Vagina (tissue), 2 donors: ENCODE measurements around the gene FOXR1. TPM values are rescaled to one million over a fixed set of nuclear protein-coding genes. Genes with fewer than 3 reads are reported as not detected.
A peak's percentile ranks its signal among the peaks of the same experiment; 100 is the strongest.

Experiments used
- DNase-seq, 2 donors: peaks; one replicate each; pipeline ENCODE4 v3.0.0-alpha.2; 2017; ENCODE audit errors: extremely low spot score in 2 of 2
- H3K27ac ChIP-seq: fragments of 200-600 bp; sonication (generic); one replicate; pipeline ENCODE4 v1.5.1; 2019
- H3K27me3 ChIP-seq: fragments of 200-600 bp; sonication (generic); one replicate; pipeline ENCODE4 v1.5.1; 2019
- H3K36me3 ChIP-seq, 2 donors: fragments of 200-600 bp; sonication (generic); one replicate each; pipeline ENCODE4 v1.5.1; 2017 to 2019
- H3K4me1 ChIP-seq: fragments of 200-600 bp; sonication (generic); one replicate; pipeline ENCODE4 v1.5.1; 2019
- H3K4me3 ChIP-seq, 2 donors: fragments of 200-600 bp; sonication (generic); 1 replicate in 1 of 2; 2 replicates in 1 of 2; pipeline ENCODE4 v1.5.1; 2016 to 2019
- H3K9me3 ChIP-seq: fragments of 200-600 bp; sonication (generic); one replicate; pipeline ENCODE4 v1.5.1; 2019
- POLR2A ChIP-seq, 2 donors: fragments of 450-650 bp; IDR thresholded peaks; one replicate each; pipeline ENCODE4 v1.6.1; 2017; ENCODE audit warnings: antibody characterized with exemption in 2 of 2, mild to moderate bottlenecking in 2 of 2, moderate library complexity in 2 of 2
- POLR2AphosphoS5 ChIP-seq, 2 donors: sonication (generic); formaldehyde crosslinking; IDR thresholded peaks; one replicate each; pipeline ENCODE4 v1.9.0; 2017; ENCODE audit warnings: antibody characterized with exemption in 2 of 2, mild to moderate bottlenecking in 2 of 2, low read depth in 1 of 2; ENCODE audit not compliant: insufficient read depth in 1 of 2
- intact Hi-C: fragments of 100-400 bp; cut with DNase I; formaldehyde crosslinking; loops from one replicate; pipeline ENCODE4 v1.15.1; 2023
- total RNA-seq: library from RNA; depleted of rRNA; stranded (reverse); fragments of >200 nt; gene quantifications from one replicate; pipeline ENCODE4 v1.2.3, GENCODE V29; 2016
- TF ChIP-seq, protein P1 (sequence below), 3 experiments: fragments of 450-650 bp in 2 of 3; fragments of 200-600 bp in 1 of 3; sonication (generic) in 1 of 3; IDR thresholded peaks; one replicate each; pipeline ENCODE4 v1.5.1; 2017 to 2019; ENCODE audit warnings: antibody characterized with exemption in 3 of 3, mild to moderate bottlenecking in 2 of 3, moderate library complexity in 2 of 3

Gene FOXR1
- total RNA-seq, 1 donor from 2014 or later, result not detected

DNA sequence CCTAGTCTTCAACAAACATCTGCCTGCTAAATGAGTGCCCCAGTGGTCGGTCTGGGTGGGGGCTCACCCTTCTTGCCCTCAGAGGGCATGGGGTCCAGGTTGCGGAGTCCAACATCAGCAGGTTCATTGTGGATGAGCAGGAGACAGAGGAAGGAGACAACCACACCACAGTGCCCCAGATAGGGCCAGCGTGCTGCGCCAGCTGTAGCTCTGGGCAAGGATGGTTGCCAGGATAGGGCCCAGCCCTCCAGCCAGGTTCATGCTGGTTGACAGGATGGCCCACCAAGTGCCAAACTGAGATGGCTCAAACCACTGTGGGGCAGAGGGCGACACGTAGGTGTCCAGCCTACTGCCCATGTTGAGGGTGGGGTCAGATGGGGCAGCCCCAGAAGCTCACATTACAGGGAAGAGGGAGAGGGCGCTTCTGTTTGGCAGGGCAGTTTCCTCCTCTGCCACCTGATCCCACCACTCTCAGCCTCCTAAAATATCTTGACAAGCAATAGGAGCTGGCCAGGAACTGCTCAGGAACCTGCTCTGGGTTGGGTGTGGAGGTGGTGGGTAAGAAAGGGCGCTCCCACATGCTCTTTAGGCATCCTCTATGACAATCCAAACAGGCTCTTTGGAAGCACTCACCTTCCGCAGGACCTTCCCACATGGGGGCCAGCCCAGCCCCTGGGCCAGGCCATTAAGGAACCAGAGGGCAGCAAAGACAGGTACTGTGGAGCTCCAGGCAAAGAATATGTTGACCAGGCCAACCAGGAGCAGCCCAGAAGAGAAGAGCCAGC lies 56.2 kb downstream of the FOXR1 start:
- H3K9me3 ChIP-seq, result no peaks in the 10 kb centered on the region
- peaks cover 0 to 36% of the 10 kb centered on the region in 2 donors for H3K36me3 ChIP-seq
- no peak overlapping the region for H3K27ac ChIP-seq
- H3K4me1 ChIP-seq, result peaks cover 25% of the 10 kb centered on the region
- no peaks in the 10 kb centered on the region for H3K27me3 ChIP-seq
- TF ChIP-seq POLR2A (IDR thresholded peaks at IDR 0.05) (no peak), POLR2AphosphoS5 (IDR thresholded peaks at IDR 0.05; ENCODE audit: insufficient read depth in 1 of 2, low read depth in 1 of 2) (no peak)
- TF ChIP-seq, protein P1, sequence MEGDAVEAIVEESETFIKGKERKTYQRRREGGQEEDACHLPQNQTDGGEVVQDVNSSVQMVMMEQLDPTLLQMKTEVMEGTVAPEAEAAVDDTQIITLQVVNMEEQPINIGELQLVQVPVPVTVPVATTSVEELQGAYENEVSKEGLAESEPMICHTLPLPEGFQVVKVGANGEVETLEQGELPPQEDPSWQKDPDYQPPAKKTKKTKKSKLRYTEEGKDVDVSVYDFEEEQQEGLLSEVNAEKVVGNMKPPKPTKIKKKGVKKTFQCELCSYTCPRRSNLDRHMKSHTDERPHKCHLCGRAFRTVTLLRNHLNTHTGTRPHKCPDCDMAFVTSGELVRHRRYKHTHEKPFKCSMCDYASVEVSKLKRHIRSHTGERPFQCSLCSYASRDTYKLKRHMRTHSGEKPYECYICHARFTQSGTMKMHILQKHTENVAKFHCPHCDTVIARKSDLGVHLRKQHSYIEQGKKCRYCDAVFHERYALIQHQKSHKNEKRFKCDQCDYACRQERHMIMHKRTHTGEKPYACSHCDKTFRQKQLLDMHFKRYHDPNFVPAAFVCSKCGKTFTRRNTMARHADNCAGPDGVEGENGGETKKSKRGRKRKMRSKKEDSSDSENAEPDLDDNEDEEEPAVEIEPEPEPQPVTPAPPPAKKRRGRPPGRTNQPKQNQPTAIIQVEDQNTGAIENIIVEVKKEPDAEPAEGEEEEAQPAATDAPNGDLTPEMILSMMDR (IDR thresholded peaks at IDR 0.05), result no peak
- intact Hi-C loops, result no loop called here
- H3K4me3 ChIP-seq, result no peak overlapping the region
- DNase-seq, result no peak

DNA sequence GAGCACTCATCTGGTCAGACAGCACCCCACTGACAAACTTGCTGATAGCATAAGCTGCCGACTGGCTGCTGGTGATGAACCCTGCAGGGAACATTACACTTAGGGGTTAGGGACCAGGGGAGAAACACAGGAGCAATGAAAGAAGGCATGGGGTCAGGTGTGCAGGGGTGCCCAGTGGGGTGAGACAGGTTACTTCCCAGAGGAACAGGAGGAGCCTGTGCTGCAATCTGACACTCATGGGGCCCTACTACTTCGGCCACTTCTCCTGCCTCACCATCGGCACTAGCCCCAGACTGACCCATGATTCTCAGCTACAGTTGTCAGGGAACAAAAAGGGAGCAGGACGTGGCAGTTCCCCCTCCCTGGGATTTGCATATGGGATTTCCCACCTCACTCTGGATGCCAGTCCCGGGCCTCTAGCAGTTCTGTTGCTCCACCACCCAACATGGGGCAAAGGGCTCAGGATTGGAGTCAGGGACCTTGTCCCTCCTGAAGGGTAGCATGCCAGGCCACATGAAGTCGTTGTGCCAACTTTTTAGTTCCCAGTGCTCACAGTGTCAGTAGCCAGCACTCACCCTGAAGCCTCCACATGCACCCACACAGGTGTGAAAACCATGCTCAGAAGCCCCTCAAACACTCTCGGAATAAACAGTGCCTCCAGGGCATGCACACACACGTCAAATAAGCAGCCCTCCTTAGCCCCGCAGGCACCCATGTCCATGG lies 56.9 kb downstream of the FOXR1 start:
- no peak overlapping the region for H3K4me3 ChIP-seq
- H3K36me3 ChIP-seq, result peaks cover 0 to 29% of the 10 kb centered on the region in 2 donors
- H3K9me3 ChIP-seq, result no peaks in the 10 kb centered on the region
- intact Hi-C loops, result no loop called here
- TF ChIP-seq POLR2AphosphoS5 (IDR thresholded peaks at IDR 0.05; ENCODE audit: insufficient read depth in 1 of 2, low read depth in 1 of 2) (no peak), POLR2A (IDR thresholded peaks at IDR 0.05) (no peak)
- TF ChIP-seq, protein P1 (IDR thresholded peaks at IDR 0.05), result no peak
- no peak overlapping the region for H3K27ac ChIP-seq
- H3K27me3 ChIP-seq, result no peaks in the 10 kb centered on the region
- H3K4me1 ChIP-seq, result peaks cover 25% of the 10 kb centered on the region
- no peak for DNase-seq

DNA sequence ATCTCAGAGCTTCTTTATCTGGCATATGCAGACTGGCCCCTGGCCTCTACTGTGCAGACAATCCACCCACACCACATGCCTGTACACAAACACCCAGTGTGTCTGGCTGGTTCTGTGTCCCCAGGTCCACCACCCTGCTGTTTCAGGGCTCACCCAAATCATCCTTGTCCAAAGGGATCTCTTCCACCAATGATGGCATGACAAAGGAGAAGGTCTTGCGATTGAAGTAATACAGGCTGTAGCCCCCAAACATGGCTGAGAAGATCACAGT lies 57.4 kb downstream of the FOXR1 start:
- H3K36me3 ChIP-seq, result peaks cover 0 to 24% of the 10 kb centered on the region in 2 donors
- H3K4me1 ChIP-seq, result peaks cover 25% of the 10 kb centered on the region
- TF ChIP-seq POLR2A (IDR thresholded peaks at IDR 0.05) (no peak), POLR2AphosphoS5 (IDR thresholded peaks at IDR 0.05; ENCODE audit: insufficient read depth in 1 of 2, low read depth in 1 of 2) (no peak)
- TF ChIP-seq, protein P1 (IDR thresholded peaks at IDR 0.05), result no peak
- no peak for DNase-seq
- no peak overlapping the region for H3K4me3 ChIP-seq
- no peak overlapping the region for H3K27ac ChIP-seq
- H3K27me3 ChIP-seq, result no peaks in the 10 kb centered on the region
- intact Hi-C loops, result no loop called here
- H3K9me3 ChIP-seq, result no peaks in the 10 kb centered on the region

DNA sequence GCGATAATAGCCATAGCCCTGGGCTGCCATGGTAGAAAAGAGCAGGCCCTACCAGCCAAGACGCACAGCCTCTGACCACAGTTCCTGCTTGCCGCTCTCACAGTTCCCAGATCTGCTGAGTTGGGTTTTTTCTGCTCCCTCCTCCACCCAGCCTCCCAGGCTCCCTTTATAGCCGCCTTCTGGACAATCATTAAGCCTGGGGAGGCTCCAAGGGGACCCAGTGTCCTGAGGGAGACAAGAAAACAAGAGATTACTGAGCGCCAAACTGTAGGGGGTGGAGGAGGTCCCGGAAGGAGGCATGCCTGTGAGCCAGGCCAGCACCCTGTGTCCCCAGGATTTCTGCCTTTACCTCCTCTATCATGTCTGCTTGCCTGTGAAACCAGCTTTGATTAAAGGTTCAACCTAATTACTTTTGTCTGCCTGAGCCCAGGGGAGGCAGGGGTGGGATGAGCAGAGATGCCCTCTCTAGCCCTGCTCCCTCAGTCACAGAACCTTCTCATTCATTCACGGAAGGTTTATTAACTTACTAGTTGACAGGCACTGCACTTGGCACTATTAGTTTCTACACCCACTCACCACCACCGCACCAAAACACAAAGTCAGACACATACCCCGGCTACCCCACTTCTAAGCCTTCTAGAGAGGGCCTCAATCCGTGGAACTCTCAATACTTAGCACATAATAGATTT lies 57.9 kb downstream of the FOXR1 start:
- intact Hi-C loops, result no loop called here
- H3K9me3 ChIP-seq, result no peaks in the 10 kb centered on the region
- H3K4me3 ChIP-seq, result peak overlapping the region; percentile 74 to 92
- H3K36me3 ChIP-seq, result peaks cover 0 to 19% of the 10 kb centered on the region in 2 donors
- TF ChIP-seq, protein P1 (IDR thresholded peaks at IDR 0.05), result no peak
- TF ChIP-seq POLR2AphosphoS5 (IDR thresholded peaks at IDR 0.05; ENCODE audit: insufficient read depth in 1 of 2, low read depth in 1 of 2) (no peak), POLR2A (IDR thresholded peaks at IDR 0.05) (no peak)
- H3K27ac ChIP-seq, result peak overlapping the region; percentile 90
- peaks cover 25% of the 10 kb centered on the region for H3K4me1 ChIP-seq
- H3K27me3 ChIP-seq, result no peaks in the 10 kb centered on the region
- DNase-seq, result no peak
